GM12892 (cell line): ENCODE results near the gene DOK7.

Experiments
- DNase-seq: peaks from one replicate; pipeline ENCODE4 v3.0.0; 2011; ENCODE audit not compliant: insufficient read length
- FAIRE-seq: peaks from 2 replicates; lab custom pipeline; 2011; peaks lifted over from hg19 to GRCh38; lab: Jason Lieb, UNC
- POLR2A ChIP-seq: IDR thresholded peaks from 2 replicates; pipeline ENCODE4 v1.6.1; 2011; ENCODE audit warnings: low read depth, low read length, control low read depth
- POLR2AphosphoS5 ChIP-seq: IDR thresholded peaks from 2 replicates; pipeline ENCODE4 v1.6.1; 2011; ENCODE audit warnings: low read depth, low read length, control low read depth
- TAF1 ChIP-seq: IDR thresholded peaks from 2 replicates; pipeline ENCODE4 v1.6.1; 2011; ENCODE audit warnings: low read depth, mild to moderate bottlenecking, control low read depth, low read length, borderline replicate concordance

DOK7 gene

GRCh38 chr4:3476341-3476747, 13.2 kb downstream of the DOK7 start:
- TF ChIP-seq POLR2A = no peak
- TF ChIP-seq POLR2AphosphoS5 = no peak
- TF ChIP-seq TAF1 = no peak
- FAIRE-seq (no peak), DNase-seq (no peak)

- no peak for TF ChIP-seq TAF1
- no peak for TF ChIP-seq POLR2A
- TF ChIP-seq POLR2AphosphoS5 = no peak
- no peak for FAIRE-seq
- no peak for DNase-seq
These were observed 14.0 kb downstream of the DOK7 start for GRCh38 chr4:3476936-3477749.

DNA sequence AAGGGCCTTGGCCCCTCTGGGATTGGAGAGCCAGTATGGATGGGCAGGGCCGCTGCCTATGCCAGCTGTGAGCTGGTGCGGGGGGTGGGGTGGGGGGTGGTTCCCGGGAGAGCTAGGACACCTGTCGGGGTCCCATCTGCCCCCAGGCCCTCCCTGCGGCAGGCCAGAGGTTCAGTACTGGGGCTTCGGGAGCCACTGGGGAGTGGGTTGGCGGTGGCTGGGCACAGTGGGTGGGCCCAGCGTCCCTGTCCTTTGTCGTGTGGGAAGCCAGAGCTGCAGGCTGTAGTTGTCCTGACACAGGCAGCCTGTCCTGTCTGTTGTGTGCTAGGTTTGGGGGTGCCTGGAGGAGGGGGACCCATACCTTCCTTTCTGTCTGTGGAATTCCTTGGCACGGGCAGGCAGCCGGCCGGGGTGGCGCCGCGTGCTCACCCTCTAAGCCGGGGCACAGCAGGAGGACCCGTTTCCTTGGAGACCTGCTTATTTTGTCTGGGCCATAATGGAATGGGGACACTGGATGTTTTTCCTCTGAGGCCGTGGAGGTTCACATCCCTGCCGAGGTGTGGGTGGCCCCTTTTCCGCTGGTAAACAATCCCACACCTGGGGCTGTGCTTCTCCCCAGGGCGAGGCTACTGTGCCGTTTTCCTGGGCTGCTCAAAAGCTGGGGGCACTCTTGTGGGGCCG, 14.8 kb downstream of the DOK7 start:
- TF ChIP-seq POLR2A (no peak), TAF1 (no peak), POLR2AphosphoS5 (no peak)
- DNase-seq = no peak
- no peak for FAIRE-seq

GRCh38 chr4:3478446-3479357, 15.6 kb downstream of the DOK7 start:
- no peak for DNase-seq
- TF ChIP-seq POLR2A (no peak), POLR2AphosphoS5 (no peak), TAF1 (no peak)
- no peak for FAIRE-seq

DNA sequence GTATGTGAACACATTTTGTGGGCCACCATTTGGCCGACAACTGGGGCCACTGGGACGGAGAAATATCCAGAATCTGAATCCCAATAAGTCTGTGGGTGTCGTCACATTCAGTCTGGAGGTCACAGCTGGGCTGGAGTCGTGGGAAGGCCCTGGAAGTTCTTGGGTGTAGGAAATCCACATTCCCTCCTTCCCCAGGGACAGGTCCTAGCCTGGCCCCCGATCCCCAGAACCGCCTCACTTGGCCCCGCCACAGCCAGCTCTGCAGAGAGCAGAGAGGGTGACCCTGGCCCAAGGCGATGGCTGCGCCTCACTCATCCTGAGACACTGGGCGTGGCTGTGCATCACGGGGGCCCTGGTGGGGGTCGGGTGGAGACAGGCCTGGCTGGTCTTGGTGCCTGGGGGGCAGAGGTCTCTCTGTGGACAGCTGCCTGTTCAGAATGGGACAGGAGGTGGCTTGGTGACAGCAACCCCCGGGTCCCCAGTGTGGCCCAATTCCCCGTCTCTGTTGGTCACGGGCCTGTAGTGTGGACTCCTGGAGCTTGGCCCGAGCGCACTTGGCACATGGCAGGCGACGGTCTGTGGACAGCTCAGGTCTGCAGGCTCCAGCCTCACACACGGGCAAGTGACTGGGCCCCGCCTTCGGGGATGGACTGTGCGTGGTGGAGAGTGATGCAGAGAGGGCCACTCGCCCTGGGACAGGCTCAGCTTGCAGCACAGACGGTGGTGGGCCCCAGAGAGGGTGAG, 16.4 kb downstream of the DOK7 start:
- TF ChIP-seq TAF1 (no peak), POLR2A (no peak), POLR2AphosphoS5 (no peak)

DNA sequence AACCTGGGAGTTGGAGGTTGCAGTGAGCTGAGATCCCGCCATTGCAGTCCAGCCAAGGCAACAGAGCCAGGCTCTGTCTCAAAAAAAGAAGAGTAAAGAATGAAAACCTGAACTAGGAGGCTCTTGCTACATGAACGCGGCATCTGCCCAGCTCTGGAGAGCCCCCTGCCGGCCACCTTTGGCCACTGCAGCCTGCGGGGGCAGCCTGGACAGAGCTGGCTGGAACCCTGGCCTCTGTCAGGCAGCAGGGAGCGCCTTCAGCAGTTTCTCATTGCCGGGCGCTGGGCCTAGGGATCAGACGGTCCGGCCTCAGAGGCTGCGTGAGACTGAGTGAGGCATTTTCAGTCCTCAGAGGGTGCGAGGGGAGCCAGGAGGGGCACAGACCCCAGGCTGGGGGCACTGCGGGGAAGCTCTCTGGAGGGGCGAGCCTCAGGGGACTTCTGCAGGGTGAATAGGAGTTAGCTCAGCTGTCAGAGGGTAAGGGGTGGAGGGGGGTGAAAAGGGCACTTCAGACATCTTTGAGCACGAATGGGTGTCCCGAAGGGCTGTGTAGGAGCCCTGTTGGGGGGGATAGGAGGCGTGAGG, 17.5 kb downstream of the DOK7 start:
- no peak for TF ChIP-seq POLR2A
- TF ChIP-seq POLR2AphosphoS5 = no peak
- no peak for TF ChIP-seq TAF1
- FAIRE-seq (no peak), DNase-seq (peak; percentile 78)

More for the DNA sequence above, 16.4 kb downstream of the DOK7 start:
- DNase-seq (no peak), FAIRE-seq (no peak)

DNA sequence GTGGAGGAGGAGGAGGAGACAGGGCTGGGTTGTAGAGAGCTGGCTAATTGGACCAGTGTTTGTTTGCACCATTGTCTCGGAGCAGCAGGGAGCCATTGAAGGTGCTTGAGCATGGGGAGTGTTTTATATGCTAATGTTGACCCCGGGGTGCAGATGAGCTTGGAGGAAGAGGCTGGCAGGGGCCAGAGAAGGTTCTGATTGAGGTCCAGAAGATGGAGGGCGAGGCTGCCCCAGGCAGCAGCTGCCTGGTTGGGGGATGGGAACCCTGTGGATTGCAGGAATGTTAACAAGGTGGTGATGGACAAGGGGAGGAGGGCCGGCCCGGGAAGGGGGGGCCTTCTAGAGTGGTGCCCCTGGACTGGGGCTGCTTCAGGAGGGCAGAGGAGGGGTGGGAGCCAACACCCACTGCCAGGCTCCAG, 18.0 kb downstream of the DOK7 start:
- DNase-seq (no peak), FAIRE-seq (no peak)
- TF ChIP-seq TAF1 (no peak), POLR2A (no peak), POLR2AphosphoS5 (no peak)

GRCh38 chr4:3481783-3482393, 18.8 kb downstream of the DOK7 start:
- no peak for TF ChIP-seq POLR2A
- TF ChIP-seq POLR2AphosphoS5 = no peak
- no peak for TF ChIP-seq TAF1
- DNase-seq (no peak), FAIRE-seq (no peak)

- no peak for DNase-seq
- TF ChIP-seq POLR2AphosphoS5 = no peak
- TF ChIP-seq POLR2A = no peak
- no peak for TF ChIP-seq TAF1
- no peak for FAIRE-seq
These were observed 19.6 kb downstream of the DOK7 start for GRCh38 chr4:3482707-3483106.

GRCh38 chr4:3483471-3483921, 20.4 kb downstream of the DOK7 start:
- DNase-seq (no peak), FAIRE-seq (no peak)
- TF ChIP-seq POLR2A (no peak), TAF1 (no peak), POLR2AphosphoS5 (no peak)
